NCI-H1930 (cell line): ENCODE measurements around the gene HTT.

ENCODE experiments used
- DNase-seq, 2 experiments: peaks; one replicate each; lab custom pipeline; 2025; lab: John Stamatoyannopoulos, UW

Gene HTT

GRCh38 chr4:3250438-3250955 lies 176.0 kb downstream of the HTT start:
- no peak for DNase-seq

GRCh38 chr4:3250956-3251690 lies 176.6 kb downstream of the HTT start:
- DNase-seq: no peak

- DNase-seq: no peak
Measured at GRCh38 chr4:3251691-3252479, 177.4 kb downstream of the HTT start.

- DNase-seq: no peak
Measured at GRCh38 chr4:3252480-3252828, 178.0 kb downstream of the HTT start.

GRCh38 chr4:3252831-3253641 lies 178.6 kb downstream of the HTT start:
- no peak for DNase-seq

GRCh38 chr4:3253808-3254207 lies 179.3 kb downstream of the HTT start:
- no peak for DNase-seq

- DNase-seq: no peak
Measured at GRCh38 chr4:3254302-3255131, 180.0 kb downstream of the HTT start.

- DNase-seq: no peak
Measured at GRCh38 chr4:3255611-3256186, 181.2 kb downstream of the HTT start.

GRCh38 chr4:3256230-3257102 lies 182.0 kb downstream of the HTT start:
- no peak for DNase-seq

- no peak for DNase-seq
Measured at GRCh38 chr4:3257103-3257555, 182.6 kb downstream of the HTT start.

GRCh38 chr4:3257556-3258482 lies 183.3 kb downstream of the HTT start:
- DNase-seq: no peak

- DNase-seq: no peak
Measured at GRCh38 chr4:3261411-3262207, 187.1 kb downstream of the HTT start.

- DNase-seq: no peak
Measured at GRCh38 chr4:3262208-3263052, 187.9 kb downstream of the HTT start.

- DNase-seq: no peak
Measured at GRCh38 chr4:3263053-3263875, 188.8 kb downstream of the HTT start.

GRCh38 chr4:3263876-3264193 lies 189.4 kb downstream of the HTT start:
- DNase-seq: no peak

GRCh38 chr4:3266076-3266475 lies 191.6 kb downstream of the HTT start:
- no peak for DNase-seq
